HG02588 (cell line): ENCODE measurements around the gene MIOX.

ENCODE experiments used
- ATAC-seq: cut with Tn5 transposase; IDR thresholded peaks from one replicate; pipeline ENCODE4 v1.9.1; 2021; ENCODE audit warnings: mild to moderate bottlenecking, moderate library complexity; ENCODE audit not compliant: unreplicated experiment

The MIOX gene

GRCh38 chr22:50454556-50455075 is 32.0 kb upstream of the MIOX start:
- no peak for ATAC-seq

- ATAC-seq = no peak
Observed at GRCh38 chr22:50455201-50455600, 31.5 kb upstream of the MIOX start.

GRCh38 chr22:50456026-50456425 is 30.6 kb upstream of the MIOX start:
- ATAC-seq = no peak

- ATAC-seq = no peak
Observed at GRCh38 chr22:50456466-50457234, 30.0 kb upstream of the MIOX start.

GRCh38 chr22:50459016-50459415 is 27.6 kb upstream of the MIOX start:
- no peak for ATAC-seq

GRCh38 chr22:50459496-50460140 is 27.0 kb upstream of the MIOX start:
- ATAC-seq = no peak

GRCh38 chr22:50460938-50461337 is 25.7 kb upstream of the MIOX start:
- no peak for ATAC-seq

GRCh38 chr22:50461536-50461935 is 25.1 kb upstream of the MIOX start:
- no peak for ATAC-seq

- ATAC-seq = no peak
Observed at GRCh38 chr22:50461979-50462540, 24.6 kb upstream of the MIOX start.

GRCh38 chr22:50463188-50463900 is 23.3 kb upstream of the MIOX start:
- no peak for ATAC-seq

- no peak for ATAC-seq
Observed at GRCh38 chr22:50464451-50464850, 22.2 kb upstream of the MIOX start.

- no peak for ATAC-seq
Observed at GRCh38 chr22:50465066-50465930, 21.4 kb upstream of the MIOX start.

- no peak for ATAC-seq
Observed at GRCh38 chr22:50467341-50467740, 19.3 kb upstream of the MIOX start.

- no peak for ATAC-seq
Observed at GRCh38 chr22:50467773-50468440, 18.8 kb upstream of the MIOX start.

GRCh38 chr22:50468626-50469025 is 18.0 kb upstream of the MIOX start:
- ATAC-seq = no peak

GRCh38 chr22:50469377-50470305 is 17.0 kb upstream of the MIOX start:
- peak; percentile 41 for ATAC-seq

- ATAC-seq = no peak
Observed at GRCh38 chr22:50470491-50470890, 16.2 kb upstream of the MIOX start.

- ATAC-seq = no peak
Observed at GRCh38 chr22:50471197-50471847, 15.3 kb upstream of the MIOX start.
